Mucosa of rectum (tissue), 2 donors: Measurements from ENCODE around the gene PLXDC2.

ENCODE experiments used
- H3K27ac ChIP-seq, 2 donors: one replicate each; pipeline ENCODE4 v1.7.0; 2013; ENCODE audit warnings: inconsistent platforms in 2 of 2, low read depth in 2 of 2, low read length in 2 of 2
- H3K27me3 ChIP-seq, 2 donors: one replicate each; pipeline ENCODE4 v1.7.0; 2013; ENCODE audit warnings: low read length in 2 of 2; ENCODE audit not compliant: control insufficient read depth in 2 of 2, insufficient read depth in 2 of 2
- H3K36me3 ChIP-seq, 2 donors: one replicate each; pipeline ENCODE4 v1.7.0; 2013; ENCODE audit warnings: low read length in 2 of 2; ENCODE audit not compliant: control insufficient read depth in 2 of 2, insufficient read depth in 2 of 2
- H3K4me1 ChIP-seq, 2 donors: one replicate each; pipeline ENCODE4 v1.7.0; 2013; ENCODE audit warnings: low read length in 2 of 2, mild to moderate bottlenecking in 1 of 2; ENCODE audit not compliant: control insufficient read depth in 2 of 2, insufficient read depth in 2 of 2
- H3K4me3 ChIP-seq, 2 donors: one replicate each; pipeline ENCODE4 v1.7.0; 2013; ENCODE audit warnings: low read length in 2 of 2
- H3K9ac ChIP-seq, 2 donors: one replicate each; pipeline ENCODE4 v1.7.0; 2013; ENCODE audit warnings: low read length in 2 of 2, low read depth in 1 of 2, mild to moderate bottlenecking in 1 of 2
- H3K9me3 ChIP-seq, 2 donors: one replicate each; pipeline ENCODE4 v1.7.0; 2013; ENCODE audit warnings: low read length in 2 of 2; ENCODE audit not compliant: control insufficient read depth in 2 of 2
- donor health status: healthy.
- donor health status: Normal muscosa, but diverticular disease.

The PLXDC2 gene

GRCh38 chr10:19788075-19788686, 28.1 kb upstream of the PLXDC2 start:
- Histone ChIP-seq H3K4me1 (no peaks in the 10 kb centered on the region), H3K27me3 (no peaks in the 10 kb centered on the region), H3K27ac (no peak overlapping the region), H3K9me3 (no peaks in the 10 kb centered on the region), H3K9ac (no peak overlapping the region), H3K4me3 (no peak overlapping the region), H3K36me3 (no peaks in the 10 kb centered on the region)

DNA sequence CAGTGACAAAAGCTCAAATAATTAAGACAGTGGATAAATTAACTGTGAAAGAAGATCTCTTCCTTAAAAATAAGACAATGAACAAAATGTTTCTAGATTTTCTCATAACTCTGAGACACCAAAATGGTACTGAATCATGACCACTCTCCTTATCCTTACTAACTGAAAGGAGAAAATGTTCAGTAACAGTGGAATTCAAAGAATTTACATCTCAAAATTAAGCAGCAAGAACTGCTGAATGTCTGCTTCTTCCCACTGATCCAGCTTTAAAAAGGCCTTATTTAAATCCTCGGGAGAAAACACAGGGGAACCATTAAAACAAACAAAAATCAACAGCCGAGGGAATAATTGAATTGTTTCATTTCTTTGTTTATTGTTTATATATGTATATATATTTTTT, 27.3 kb upstream of the PLXDC2 start:
- Histone ChIP-seq H3K36me3 (no peaks in the 10 kb centered on the region), H3K27ac (no peak overlapping the region), H3K4me1 (no peaks in the 10 kb centered on the region), H3K4me3 (no peak overlapping the region), H3K9me3 (no peaks in the 10 kb centered on the region), H3K9ac (no peak overlapping the region), H3K27me3 (no peaks in the 10 kb centered on the region)

GRCh38 chr10:19789607-19790006, 26.6 kb upstream of the PLXDC2 start:
- Histone ChIP-seq H3K9me3 (no peaks in the 10 kb centered on the region), H3K27ac (no peak overlapping the region), H3K4me3 (no peak overlapping the region), H3K36me3 (no peaks in the 10 kb centered on the region), H3K9ac (no peak overlapping the region), H3K4me1 (no peaks in the 10 kb centered on the region), H3K27me3 (no peaks in the 10 kb centered on the region)

- no peak overlapping the region for H3K4me3 ChIP-seq
- H3K27me3 ChIP-seq = no peaks in the 10 kb centered on the region
- no peak overlapping the region for H3K9ac ChIP-seq
- no peaks in the 10 kb centered on the region for H3K4me1 ChIP-seq
- no peaks in the 10 kb centered on the region for H3K9me3 ChIP-seq
- H3K27ac ChIP-seq = no peak overlapping the region
- no peaks in the 10 kb centered on the region for H3K36me3 ChIP-seq
Measured at GRCh38 chr10:19791032-19791431, 25.2 kb upstream of the PLXDC2 start.

DNA sequence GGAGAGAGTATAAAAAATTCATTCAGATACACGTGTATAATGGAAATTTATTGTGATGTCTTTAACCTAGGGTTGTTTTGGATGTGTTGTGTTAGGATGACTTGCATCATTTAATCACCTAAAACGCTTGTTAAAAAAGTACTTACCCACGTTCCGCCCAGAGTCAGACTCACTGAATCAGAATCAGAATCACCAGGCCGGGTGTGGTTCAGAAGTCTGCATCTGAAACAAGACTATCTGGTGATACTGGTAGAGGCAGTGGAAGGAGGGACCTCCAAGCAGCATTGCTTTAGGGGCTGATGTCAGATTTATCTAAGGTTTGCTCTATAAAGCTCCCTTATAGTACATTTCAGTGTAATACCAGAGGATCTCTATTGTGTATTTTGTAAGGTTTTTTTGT, 20.5 kb upstream of the PLXDC2 start:
- Histone ChIP-seq H3K4me1 (no peaks in the 10 kb centered on the region), H3K36me3 (no peaks in the 10 kb centered on the region), H3K4me3 (no peak overlapping the region), H3K27ac (no peak overlapping the region), H3K9ac (no peak overlapping the region), H3K9me3 (no peaks in the 10 kb centered on the region), H3K27me3 (no peaks in the 10 kb centered on the region)

- Histone ChIP-seq H3K4me3 (no peak overlapping the region), H3K27me3 (no peaks in the 10 kb centered on the region), H3K36me3 (no peaks in the 10 kb centered on the region), H3K4me1 (no peaks in the 10 kb centered on the region), H3K9ac (no peak overlapping the region), H3K27ac (no peak overlapping the region), H3K9me3 (no peaks in the 10 kb centered on the region)
Measured at GRCh38 chr10:19800161-19800560, 16.1 kb upstream of the PLXDC2 start.

DNA sequence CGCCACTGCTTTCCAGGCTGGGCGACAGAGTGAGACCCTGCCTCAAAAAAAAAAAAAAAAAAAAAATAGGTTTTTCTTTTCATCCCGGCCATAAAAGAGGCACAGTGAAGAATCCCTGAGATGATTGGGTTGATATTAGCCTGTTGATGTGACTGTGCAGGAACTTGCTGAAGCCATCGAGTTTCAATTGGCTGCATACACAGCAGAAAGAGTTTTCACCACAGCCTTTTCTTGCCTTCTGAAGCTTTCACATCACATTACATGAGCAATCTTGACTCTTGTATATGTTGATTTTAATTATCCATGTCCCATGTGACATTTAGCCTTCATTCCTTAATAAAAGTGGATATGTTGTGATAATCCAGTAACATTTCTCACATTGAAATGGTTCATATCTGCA, 14.9 kb upstream of the PLXDC2 start:
- Histone ChIP-seq H3K27ac (no peak overlapping the region), H3K9ac (no peak overlapping the region), H3K4me3 (no peak overlapping the region), H3K9me3 (no peaks in the 10 kb centered on the region), H3K27me3 (no peaks in the 10 kb centered on the region), H3K36me3 (no peaks in the 10 kb centered on the region), H3K4me1 (no peaks in the 10 kb centered on the region)

DNA sequence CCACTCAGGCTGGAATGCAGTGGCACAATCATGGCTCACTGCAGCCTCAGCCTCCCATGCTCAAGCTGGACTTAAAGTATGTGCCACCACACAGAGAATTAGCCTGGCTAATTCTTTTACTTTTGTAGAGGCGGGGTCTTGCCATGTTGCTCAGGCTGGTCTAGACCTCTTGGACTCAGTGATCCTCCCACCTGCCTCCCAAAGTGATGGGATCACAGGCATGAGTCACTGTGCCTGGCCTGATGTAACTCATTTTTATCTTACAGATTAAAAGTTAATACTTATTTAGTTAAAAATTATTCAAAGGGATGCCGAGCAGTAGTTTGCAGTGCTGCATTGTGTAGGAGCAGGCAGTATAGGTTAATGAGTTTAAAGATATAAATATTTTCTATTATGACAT, 12.6 kb upstream of the PLXDC2 start:
- no peak overlapping the region for H3K27ac ChIP-seq
- no peaks in the 10 kb centered on the region for H3K9me3 ChIP-seq
- H3K9ac ChIP-seq = no peak overlapping the region
- H3K27me3 ChIP-seq = no peaks in the 10 kb centered on the region
- no peaks in the 10 kb centered on the region for H3K36me3 ChIP-seq
- H3K4me1 ChIP-seq = no peaks in the 10 kb centered on the region
- H3K4me3 ChIP-seq = no peak overlapping the region

GRCh38 chr10:19809481-19809880, 6.8 kb upstream of the PLXDC2 start:
- Histone ChIP-seq H3K4me3 (no peak overlapping the region), H3K27ac (no peak overlapping the region), H3K9ac (no peak overlapping the region), H3K36me3 (no peaks in the 10 kb centered on the region), H3K27me3 (no peaks in the 10 kb centered on the region), H3K4me1 (no peaks in the 10 kb centered on the region), H3K9me3 (no peaks in the 10 kb centered on the region)

- Histone ChIP-seq H3K27ac (no peak overlapping the region), H3K27me3 (no peaks in the 10 kb centered on the region), H3K4me1 (peaks cover 0 to 3% of the 10 kb centered on the region in 2 donors), H3K9ac (no peak overlapping the region), H3K36me3 (no peaks in the 10 kb centered on the region), H3K4me3 (no peak overlapping the region), H3K9me3 (no peaks in the 10 kb centered on the region)
Measured at GRCh38 chr10:19811540-19811939, 4.7 kb upstream of the PLXDC2 start.

GRCh38 chr10:19812976-19813375, 3.3 kb upstream of the PLXDC2 start:
- Histone ChIP-seq H3K9me3 (no peaks in the 10 kb centered on the region), H3K4me3 (no peak overlapping the region), H3K27ac (no peak overlapping the region), H3K9ac (no peak overlapping the region), H3K4me1 (peaks cover 0 to 3% of the 10 kb centered on the region in 2 donors), H3K27me3 (no peaks in the 10 kb centered on the region), H3K36me3 (no peaks in the 10 kb centered on the region)
